Stomach (tissue), 9 donors: ENCODE data around the gene WBP2. TPM values are rescaled to one million over a fixed set of nuclear protein-coding genes. Genes with fewer than 3 reads are reported as not detected.

Source experiments
- DNase-seq, 2 donors: peaks; one replicate each; pipeline versions ENCODE4 v3.0.0 to v3.0.0-alpha.2; 2013 to 2019
- H3K27ac ChIP-seq, 5 donors: fragments of 200-600 bp in 4 of 5; sonication (generic) in 4 of 5; one replicate each; pipeline ENCODE4 v1.5.1; 2013 to 2019; ENCODE audit warnings: mild to moderate bottlenecking in 1 of 5, moderate library complexity in 1 of 5
- H3K27me3 ChIP-seq, 3 donors: fragments of 200-600 bp; sonication (generic); one replicate each; pipeline ENCODE4 v1.5.1; 2017 to 2019; ENCODE audit warnings: mixed run types in 1 of 3
- H3K36me3 ChIP-seq, 4 donors: fragments of 200-600 bp; sonication (generic); 1 replicate in 3 of 4; 2 replicates in 1 of 4; pipeline ENCODE4 v1.5.1; 2016 to 2019
- H3K4me1 ChIP-seq, 4 donors: fragments of 200-600 bp; sonication (generic); one replicate each; pipeline ENCODE4 v1.5.1; 2016 to 2019
- H3K4me3 ChIP-seq, 4 donors: fragments of 200-600 bp; sonication (generic) in 3 of 4; one replicate each; pipeline ENCODE4 v1.5.1; 2016 to 2019; ENCODE audit warnings: mild to moderate bottlenecking in 1 of 4
- H3K9me3 ChIP-seq, 4 donors: fragments of 200-600 bp; sonication (generic); one replicate each; pipeline ENCODE4 v1.5.1; 2016 to 2019
- CTCF ChIP-seq, 7 experiments: fragments of 450-650 bp in 4 of 7; fragments of 200-600 bp in 3 of 7; sonication (generic) in 3 of 7; IDR thresholded peaks; one replicate each; pipeline ENCODE4 v1.5.1; 2016 to 2019; ENCODE audit warnings: antibody characterized with exemption in 7 of 7, control low read depth in 2 of 7, mild to moderate bottlenecking in 1 of 7
- EP300 ChIP-seq: sonication (generic); formaldehyde crosslinking; IDR thresholded peaks from one replicate; pipeline ENCODE4 v1.6.1; 2017; ENCODE audit warnings: antibody characterized with exemption
- POLR2A ChIP-seq, 4 donors: fragments of 450-650 bp; IDR thresholded peaks; one replicate each; pipeline ENCODE4 v1.6.1; 2016; ENCODE audit warnings: antibody characterized with exemption in 4 of 4, control low read depth in 2 of 4, mild to moderate bottlenecking in 1 of 4, moderate library complexity in 1 of 4
- POLR2AphosphoS5 ChIP-seq, 3 donors: sonication (generic); formaldehyde crosslinking; IDR thresholded peaks; one replicate each; pipeline ENCODE4 v1.6.1; 2016; ENCODE audit warnings: antibody characterized with exemption in 3 of 3
- WGBS, 5 donors: extraction: QIAGEN DNeasy Blood & Tissue Kit in 3 of 5; methylation state at CpG; one replicate each; pipeline versions ENCODE4 v1.1.5 to v1.1.7; 2013 to 2018; 5-methylcytosine and 5-hydroxymethylcytosine counted together
- intact Hi-C: fragments of 100-400 bp; cut with DNase I; formaldehyde crosslinking; loops from one replicate; pipeline ENCODE4 v1.15.1; 2023; ENCODE audit warnings: low total_unique reads
- polyA plus RNA-seq, 3 donors: library from polyadenylated mRNA; stranded (reverse); fragments of 200-250 nt; gene quantifications; one replicate each; pipeline ENCODE4 v1.2.3, GENCODE V29; 2013
- total RNA-seq, 5 donors: library from RNA; depleted of rRNA; stranded (reverse); fragments of >200 nt; gene quantifications; one replicate each; pipeline versions ENCODE4 v1.1.0 to v1.2.3, GENCODE V29; 2014 to 2016
- donor health status: healthy with polysubstance abuse.
- donor health status: Bipolar disorder and iron deficiency.
- donor health status: healthy.

The WBP2 gene
- total and polyA plus RNA-seq, 8 donors = 28.6 to 122 (median 72.5) TPM

DNA sequence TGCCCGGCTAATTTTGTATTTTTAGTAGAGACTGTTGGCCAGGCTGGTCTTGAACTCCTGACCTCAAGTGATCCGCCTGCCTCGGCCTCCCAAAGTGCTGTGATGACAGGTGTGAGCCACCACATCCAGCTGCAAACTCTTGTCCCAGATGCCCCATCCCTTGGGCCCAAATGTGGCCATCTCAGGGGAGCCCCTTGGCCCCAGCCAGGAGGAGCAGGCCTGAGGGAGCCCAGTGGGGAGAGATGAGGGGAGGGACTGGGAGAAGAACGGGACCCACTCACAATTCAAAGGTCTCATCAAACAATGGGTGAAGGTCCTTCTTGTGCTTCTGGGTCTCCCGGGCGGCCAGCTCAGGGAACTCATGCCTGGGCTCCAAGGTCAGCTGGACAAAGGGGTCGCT, 25.4 kb downstream of the WBP2 start:
- Histone ChIP-seq H3K36me3 (peaks cover 23 to 83% (median 58%) of the 10 kb centered on the region in 4 donors), H3K27ac (no peak overlapping the region), H3K27me3 (no peaks in the 10 kb centered on the region), H3K9me3 (no peaks in the 10 kb centered on the region), H3K4me3 (no peak overlapping the region), H3K4me1 (peaks cover 16 to 55% (median 20%) of the 10 kb centered on the region in 4 donors)
- TF ChIP-seq POLR2AphosphoS5 (IDR thresholded peaks at IDR 0.05) (no peak), EP300 (no peak), CTCF (IDR thresholded peaks at IDR 0.05) (no peak), POLR2A (IDR thresholded peaks at IDR 0.05) (no peak)
- intact Hi-C loops = no loop called here
- DNase-seq = no peak
- 81 to 91% (median 88%) methylated on average over 7 of the region's 7 CpGs for WGBS, 5 donors

- Histone ChIP-seq H3K27me3 (no peaks in the 10 kb centered on the region), H3K9me3 (no peaks in the 10 kb centered on the region), H3K36me3 (peaks cover 25 to 83% (median 58%) of the 10 kb centered on the region in 4 donors), H3K4me1 (peaks cover 16 to 54% (median 20%) of the 10 kb centered on the region in 4 donors), H3K27ac (no peak overlapping the region), H3K4me3 (no peak overlapping the region)
- WGBS, 5 donors = 75 to 89% (median 87%) methylated on average over 1 to 19 of the region's 19 CpGs
- TF ChIP-seq POLR2AphosphoS5 (IDR thresholded peaks at IDR 0.05) (no peak), POLR2A (IDR thresholded peaks at IDR 0.05) (no peak), CTCF (IDR thresholded peaks at IDR 0.05) (no peak), EP300 (no peak)
- intact Hi-C loops = no loop called here
- DNase-seq = no peak
These were observed 26.4 kb downstream of the WBP2 start for GRCh38 chr17:75828741-75829140.

- H3K36me3 ChIP-seq = peaks cover 28 to 84% (median 61%) of the 10 kb centered on the region in 4 donors
- peak overlapping the region; percentile 16 to 79 (median 69) for H3K27ac ChIP-seq
- intact Hi-C loops = no loop called here
- peaks cover 16 to 47% (median 23%) of the 10 kb centered on the region in 4 donors for H3K4me1 ChIP-seq
- TF ChIP-seq POLR2A (IDR thresholded peaks at IDR 0.05) (no peak), CTCF (IDR thresholded peaks at IDR 0.05) (no peak), POLR2AphosphoS5 (IDR thresholded peaks at IDR 0.05) (no peak), EP300 (no peak)
- peak overlapping the region; percentile 28 to 39 (median 34) for H3K4me3 ChIP-seq
- H3K9me3 ChIP-seq = no peaks in the 10 kb centered on the region
- 51 to 71% (median 59%) methylated on average over 11 of the region's 11 CpGs for WGBS, 5 donors
- no peak for DNase-seq
- no peaks in the 10 kb centered on the region for H3K27me3 ChIP-seq
These were observed 27.1 kb downstream of the WBP2 start for GRCh38 chr17:75828076-75828400.

GRCh38 chr17:75827308-75828075, 27.6 kb downstream of the WBP2 start:
- Histone ChIP-seq H3K36me3 (peaks cover 29 to 84% (median 67%) of the 10 kb centered on the region in 4 donors), H3K27me3 (no peaks in the 10 kb centered on the region), H3K27ac (peak overlapping the region; percentile 18 to 79 (median 69)), H3K9me3 (no peaks in the 10 kb centered on the region), H3K4me3 (peak overlapping the region; percentile 28 to 39 (median 34)), H3K4me1 (peaks cover 18 to 47% (median 27%) of the 10 kb centered on the region in 4 donors)
- TF ChIP-seq CTCF (IDR thresholded peaks at IDR 0.05) (peak in 5 of 7 experiments; percentile 62 to 80 (median 68)), POLR2AphosphoS5 (IDR thresholded peaks at IDR 0.05) (peak in 1 of 3 donors; percentile 44), POLR2A (IDR thresholded peaks at IDR 0.05) (no peak)
- WGBS, 5 donors = 21 to 37% (median 25%) methylated on average over 13 to 21 of the region's 21 CpGs
- peak; percentile 62 to 88 for DNase-seq
- intact Hi-C loops = no loop called here
